ENCODE data around the gene TDRKH.
A peak's percentile ranks its signal among the peaks of the same experiment; 100 is the strongest.
"Not testable (repeated sequence)": the region's sequence is repeated elsewhere in the genome, so short reads cannot be mapped to it uniquely, and the experiment has no call there.

TDRKH gene

DNA sequence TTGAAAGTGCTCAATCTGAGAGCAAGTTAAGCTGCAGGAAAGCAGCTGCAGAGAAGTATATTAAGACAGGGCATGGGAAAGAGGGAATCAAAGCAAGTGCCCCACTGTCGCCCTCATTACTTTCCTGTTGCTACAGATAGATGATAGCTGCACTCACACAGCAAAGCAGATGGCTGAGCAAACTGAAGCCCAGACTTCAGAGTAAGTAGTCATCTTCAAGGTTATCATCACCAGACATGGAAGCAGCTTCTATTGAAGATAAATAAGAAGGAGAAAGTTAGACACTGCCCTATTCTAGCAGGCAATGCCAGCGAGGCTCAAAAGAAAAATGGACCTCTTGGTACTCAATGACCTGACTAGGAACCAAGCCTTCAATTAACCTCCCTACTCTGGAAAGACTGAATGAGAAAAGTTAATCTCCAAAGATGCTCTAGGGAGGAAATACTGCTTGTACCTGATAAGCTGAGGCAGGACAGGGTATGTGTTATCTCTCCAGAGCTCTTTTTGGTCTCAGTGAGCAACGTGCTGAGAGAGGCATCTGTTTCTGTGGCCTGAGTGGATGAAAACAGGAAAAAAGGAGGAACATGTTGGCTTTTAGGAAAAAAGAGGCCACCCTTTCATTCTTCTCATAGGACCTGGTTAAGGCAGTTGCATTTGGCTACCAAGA, 15.9 kb downstream of the TDRKH start:
- in situ Hi-C loops (cut with HindIII; ENCODE audit: low sequenced_read_pairs): no loop called here
- no peak for TF ChIP-seq CTCF (IDR thresholded peaks at IDR 0.05; ENCODE audit: low read depth, low read length, missing control alignments)
- H3K4me3 ChIP-seq (ENCODE audit: low read depth, low read length): no peak overlapping the region
- DNase-seq (ENCODE audit: low read depth): no peak

DNA sequence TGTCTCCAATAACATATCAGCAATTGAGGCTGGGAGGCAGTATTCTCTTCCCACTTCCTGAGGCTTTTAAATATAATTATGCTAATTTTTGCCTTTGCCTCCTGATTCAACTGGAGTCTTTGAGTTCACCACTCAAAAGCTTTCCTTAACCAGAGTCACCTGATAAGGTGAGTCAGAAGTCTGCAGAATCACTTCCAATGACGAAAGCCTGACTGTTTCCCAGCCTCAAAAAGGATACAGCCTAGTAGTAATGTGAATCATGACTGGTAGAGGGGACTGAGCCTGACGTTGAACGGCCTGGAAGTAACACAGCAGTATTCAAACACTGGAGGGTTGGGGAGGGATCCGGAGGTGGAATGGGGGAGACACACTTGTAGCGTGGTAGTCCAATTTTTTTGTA, 16.6 kb downstream of the TDRKH start:
- DNase-seq (ENCODE audit: low read depth): no peak
- TF ChIP-seq CTCF (IDR thresholded peaks at IDR 0.05; ENCODE audit: low read depth, low read length, missing control alignments): no peak
- in situ Hi-C loops (cut with HindIII; ENCODE audit: low sequenced_read_pairs): no loop called here
- H3K4me3 ChIP-seq (ENCODE audit: low read depth, low read length): no peak overlapping the region

GRCh38 chr1:151769270-151769669, 21.0 kb downstream of the TDRKH start:
- DNase-seq (ENCODE audit: low read depth); in situ Hi-C loops (cut with HindIII; ENCODE audit: low sequenced_read_pairs): not testable (repeated sequence)

GRCh38 chr1:151768351-151769066, 21.8 kb downstream of the TDRKH start:
- in situ Hi-C loops (cut with HindIII; ENCODE audit: low sequenced_read_pairs); H3K4me3 ChIP-seq (ENCODE audit: low read depth, low read length); DNase-seq (ENCODE audit: low read depth): not testable (repeated sequence)

More at GRCh38 chr1:151769270-151769669, 21.0 kb downstream of the TDRKH start:
- H3K4me3 ChIP-seq (ENCODE audit: low read depth, low read length): not testable (repeated sequence)

DNA sequence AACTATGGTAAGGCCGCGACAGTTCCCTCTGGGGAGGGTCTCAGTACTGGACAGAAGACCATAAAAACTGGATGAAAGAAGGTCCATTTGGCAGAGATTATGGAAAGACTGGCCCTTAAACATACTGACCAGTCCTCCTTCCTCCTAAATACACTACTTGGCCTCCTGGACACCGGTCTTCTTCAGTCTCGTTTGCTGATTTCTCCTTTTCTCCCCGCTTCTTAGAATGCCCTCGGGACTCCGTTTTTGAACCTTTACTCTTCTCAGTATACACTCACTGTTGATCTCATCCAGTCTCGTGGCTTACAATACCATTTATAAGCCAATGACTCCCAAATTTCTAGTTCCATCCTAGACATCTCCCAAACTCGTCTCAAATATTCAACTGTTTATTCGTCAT, 26.3 kb downstream of the TDRKH start:
- TF ChIP-seq CTCF (IDR thresholded peaks at IDR 0.05; ENCODE audit: low read depth, low read length, missing control alignments): no peak
- DNase-seq (ENCODE audit: low read depth): no peak
- peak overlapping the region; percentile 85 for H3K4me3 ChIP-seq (ENCODE audit: low read depth, low read length)
- in situ Hi-C loops (cut with HindIII; ENCODE audit: low sequenced_read_pairs): no loop called here

DNA sequence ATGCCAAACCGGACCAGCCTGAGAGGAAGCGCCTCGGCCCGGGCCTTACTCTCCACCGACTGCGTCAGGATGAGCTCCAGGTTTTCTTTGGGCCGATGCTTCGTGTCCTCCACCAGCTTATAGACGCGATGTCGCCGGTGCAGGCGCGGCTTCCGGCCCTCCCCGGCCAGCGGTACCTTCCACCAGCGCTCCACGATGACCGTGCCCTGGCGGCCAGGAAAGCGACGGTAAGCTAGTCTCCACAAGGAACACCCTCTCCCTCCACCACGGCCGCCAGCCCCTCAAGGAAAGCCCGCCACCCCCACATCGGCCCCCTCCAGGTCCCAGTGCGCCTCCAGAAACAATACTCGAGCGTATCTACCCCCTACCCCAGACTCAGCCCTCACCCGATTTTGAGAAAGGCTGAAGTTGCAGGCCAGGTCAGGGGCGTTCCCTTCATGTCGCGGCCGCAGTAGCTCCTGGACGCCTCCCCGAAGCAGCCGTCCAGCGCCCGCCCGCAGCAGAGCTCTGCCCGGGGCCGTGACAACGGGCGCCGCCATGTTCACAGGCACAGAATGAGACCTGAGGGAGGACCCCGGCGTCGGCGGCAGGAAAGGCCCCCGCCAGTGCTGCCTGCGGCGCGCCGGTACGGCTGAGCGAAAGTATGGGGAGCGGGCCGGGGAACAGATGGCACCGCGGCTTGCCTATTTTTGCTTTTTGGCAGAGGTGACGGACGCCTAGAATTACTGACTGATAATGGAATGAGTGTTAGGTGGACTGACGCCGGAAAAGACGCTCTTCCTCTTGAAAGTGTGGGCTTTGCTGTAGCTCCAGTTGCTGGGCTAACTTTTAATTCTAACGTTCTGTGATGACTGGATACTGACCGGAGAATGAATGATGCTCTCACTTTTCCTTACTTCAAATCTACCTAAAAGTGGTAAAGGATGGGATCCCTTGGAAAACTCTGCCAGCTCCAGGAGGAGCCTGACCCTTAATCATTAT, 27.1 kb downstream of the TDRKH start, which contains the start of gene MRPL9:
TSS of gene MRPL9 (minus strand) at position 556 of the 981 bp plus-strand sequence. CDS start at position 539, 17 bp downstream.
- peak within 1 kb of the TSS; percentile 85 for H3K4me3 ChIP-seq (ENCODE audit: low read depth, low read length)
- in situ Hi-C loops (cut with HindIII; ENCODE audit: low sequenced_read_pairs): no loop called here
- TF ChIP-seq CTCF (IDR thresholded peaks at IDR 0.05; ENCODE audit: low read depth, low read length, missing control alignments): no peak
- DNase-seq (ENCODE audit: low read depth): peak; percentile 35

GRCh38 chr1:151760597-151761385, 29.5 kb downstream of the TDRKH start:
- in situ Hi-C loops (cut with HindIII; ENCODE audit: low sequenced_read_pairs): no loop called here
- no peak overlapping the region for H3K4me3 ChIP-seq (ENCODE audit: low read depth, low read length)

More at GRCh38 chr1:151760597-151761385, 29.5 kb downstream of the TDRKH start:
- TF ChIP-seq CTCF (IDR thresholded peaks at IDR 0.05; ENCODE audit: low read depth, low read length, missing control alignments): no peak
- DNase-seq (ENCODE audit: low read depth): no peak

Measured in astrocyte of the cerebellum (primary cell).